Smooth muscle cell of the brain vasculature (primary cell): Measurements from ENCODE around the gene USP32.
"Not testable (repeated sequence)": the region's sequence is repeated elsewhere in the genome, so short reads cannot be mapped to it uniquely, and the experiment has no call there.

ENCODE experiments used
- DNase-seq: peaks from one replicate; pipeline ENCODE4 v3.0.0-alpha.2; 2012; ENCODE audit warnings: low read depth, low spot score

USP32 gene

DNA sequence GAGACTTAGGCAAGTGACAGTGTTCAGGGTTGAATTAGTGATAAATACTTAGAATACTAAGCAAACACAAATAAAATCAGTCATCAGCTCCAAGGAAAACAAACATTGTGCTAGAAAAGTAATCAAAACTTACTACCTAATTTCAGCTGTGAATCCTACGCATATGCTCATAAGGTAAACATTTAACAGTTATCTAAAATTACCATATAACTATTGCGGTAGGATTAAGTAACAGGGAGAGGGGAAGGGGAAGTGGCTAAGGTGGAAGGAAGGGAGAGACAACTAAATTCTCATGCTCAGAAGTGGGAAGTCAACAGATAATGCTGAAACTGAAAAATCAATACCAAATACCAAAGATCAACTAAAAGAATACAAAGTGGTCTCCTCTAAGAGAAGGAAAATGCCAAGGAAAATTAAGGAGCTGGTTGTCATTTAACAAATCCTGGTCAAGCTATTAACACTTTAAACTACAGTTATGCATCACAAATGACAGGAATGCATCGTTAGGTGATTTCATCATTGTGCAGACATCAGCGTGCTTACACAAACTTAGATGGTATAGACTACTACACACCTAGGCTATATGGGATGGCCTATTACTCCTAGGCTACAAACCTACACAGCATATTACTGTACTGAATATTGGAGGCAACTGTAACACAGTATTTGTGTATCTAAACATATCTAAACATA, 20.0 kb downstream of the USP32 start:
- DNase-seq, result no peak

- DNase-seq, result no peak
Observed at GRCh38 chr17:60371416-60371815, 20.5 kb downstream of the USP32 start.

- DNase-seq, result no peak
Observed at GRCh38 chr17:60369727-60370126, 22.2 kb downstream of the USP32 start.

DNA sequence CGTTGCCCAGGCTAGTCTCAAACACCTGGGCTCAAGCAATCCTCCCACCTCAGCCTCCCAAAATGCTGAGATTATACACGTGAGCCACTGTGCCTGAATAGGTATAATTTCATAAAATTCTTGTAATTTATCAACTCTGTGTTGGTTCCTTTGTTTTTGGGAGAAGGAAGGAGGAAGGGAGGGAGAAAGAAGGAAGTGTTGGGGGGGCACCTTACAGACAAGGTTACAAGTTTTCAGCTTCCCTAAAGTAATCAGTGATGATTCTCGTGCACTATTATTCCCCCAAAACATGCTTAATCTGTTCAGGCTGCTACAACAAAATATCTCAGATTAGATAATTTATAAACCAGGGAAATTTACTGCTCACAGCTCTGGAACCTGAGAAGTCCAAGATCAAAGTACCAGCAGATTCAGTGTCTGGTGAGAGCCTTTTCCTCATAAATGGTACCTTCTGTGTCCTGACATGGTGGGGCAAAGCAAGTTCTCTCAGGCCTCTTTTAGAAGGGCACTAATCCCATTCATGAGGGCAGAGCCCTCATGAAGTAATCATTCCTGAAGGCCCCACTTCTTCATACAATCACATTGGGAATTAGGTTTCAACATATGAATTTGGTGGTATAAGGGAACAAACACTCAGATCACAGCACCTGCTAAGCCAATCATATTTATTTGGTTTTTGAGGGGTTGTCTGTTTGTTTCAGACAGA, 28.1 kb downstream of the USP32 start:
- DNase-seq, result no peak

- DNase-seq, result no peak
Observed at GRCh38 chr17:60362329-60362728, 29.6 kb downstream of the USP32 start.

DNA sequence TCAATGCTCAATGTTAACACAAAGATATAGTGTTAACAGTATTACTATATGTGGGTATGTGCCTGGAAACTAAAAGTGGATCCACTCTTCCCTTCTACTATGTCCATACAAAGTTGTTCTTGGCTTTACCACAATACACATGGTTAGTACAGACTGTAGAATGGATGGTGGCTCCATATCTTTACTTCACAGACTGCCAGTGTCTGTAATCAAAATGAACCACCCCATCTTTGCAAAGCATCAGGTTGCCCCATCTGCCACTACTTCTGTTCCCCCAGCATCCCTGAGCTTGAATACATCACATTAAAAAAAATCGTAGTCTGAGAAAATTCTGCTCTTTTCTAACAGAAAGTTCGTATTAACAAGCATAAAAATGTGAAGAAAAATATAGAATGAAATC, 30.0 kb downstream of the USP32 start:
- DNase-seq, result no peak

GRCh38 chr17:60359415-60359814, 32.5 kb downstream of the USP32 start:
- DNase-seq, result no peak

DNA sequence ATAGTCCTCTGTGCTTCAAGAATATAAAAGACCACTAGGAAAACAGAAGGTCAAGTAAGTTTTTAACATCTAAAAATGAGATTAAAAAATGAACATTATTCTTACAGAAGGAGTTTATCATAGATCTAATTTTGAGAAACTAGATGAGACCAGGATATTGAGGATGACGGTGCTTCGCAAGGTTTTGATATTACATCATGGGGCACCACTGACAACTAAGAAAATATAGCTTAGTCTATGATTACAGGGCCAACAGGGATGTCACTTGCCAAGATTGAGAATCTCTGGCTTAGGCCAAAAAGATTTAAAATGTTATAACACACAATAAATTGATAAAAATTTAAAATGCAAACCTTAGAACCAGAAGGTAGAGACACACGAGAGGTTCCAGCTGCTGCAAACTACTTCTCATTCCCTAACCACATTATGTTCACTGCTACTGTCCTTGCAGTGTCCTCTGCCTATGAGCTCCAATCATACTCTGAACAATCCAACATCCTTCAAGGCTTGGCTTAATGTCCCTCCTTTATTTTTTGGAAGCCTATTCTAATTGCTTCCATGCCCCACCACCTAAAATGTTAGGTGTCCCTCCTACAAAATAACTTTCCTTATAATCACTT, 33.2 kb downstream of the USP32 start:
- DNase-seq, result no peak

- DNase-seq, result no peak
Observed at GRCh38 chr17:60356940-60357339, 35.0 kb downstream of the USP32 start.

DNA sequence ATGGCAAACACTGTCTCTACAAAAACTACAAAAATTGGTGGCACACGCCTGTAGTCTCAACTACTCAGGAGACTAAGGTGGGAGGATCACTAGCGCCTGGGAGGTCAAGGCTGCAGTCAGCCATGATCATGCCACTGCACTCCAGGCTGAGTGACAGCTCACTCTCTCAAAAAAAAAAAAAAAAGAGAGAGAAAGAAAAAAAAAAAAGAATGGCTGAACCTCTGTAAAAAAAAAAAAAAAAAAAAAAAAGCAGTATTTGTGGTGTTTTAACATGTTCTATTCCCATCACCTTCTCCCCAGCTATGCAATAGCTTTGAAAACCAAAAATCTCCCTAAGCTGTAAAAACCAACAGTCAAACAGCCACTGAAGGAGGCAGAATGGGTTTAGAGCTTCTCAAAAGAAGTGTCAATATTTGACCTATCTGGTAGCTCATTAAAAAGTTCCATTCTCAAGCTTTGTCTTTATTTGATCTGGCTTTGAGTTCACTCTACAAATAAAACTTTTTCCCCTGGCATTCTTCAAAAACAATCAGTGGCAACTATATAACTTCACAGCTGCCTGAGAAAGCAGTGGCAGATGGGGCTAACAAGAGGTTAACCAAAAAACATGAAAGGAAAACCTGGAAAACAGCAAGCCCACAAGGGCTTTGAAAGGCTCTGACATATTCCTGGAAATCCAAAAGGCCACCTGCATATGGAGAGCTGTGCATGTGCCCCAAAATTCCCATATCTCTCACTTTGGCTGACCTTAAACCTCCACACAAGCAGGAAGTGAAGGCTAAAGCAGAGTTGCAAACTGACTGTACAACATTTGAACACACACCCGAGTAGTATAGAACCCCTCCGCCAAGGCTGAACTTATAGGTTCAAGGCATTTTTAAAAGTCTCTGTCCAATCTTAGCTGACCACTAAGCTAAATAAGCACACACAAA, 36.0 kb downstream of the USP32 start:
- DNase-seq, result no peak

- DNase-seq, result peak; percentile 69
Observed at GRCh38 chr17:60354223-60354622, 37.7 kb downstream of the USP32 start.

GRCh38 chr17:60353773-60354172, 38.2 kb downstream of the USP32 start:
- DNase-seq, result no peak

DNA sequence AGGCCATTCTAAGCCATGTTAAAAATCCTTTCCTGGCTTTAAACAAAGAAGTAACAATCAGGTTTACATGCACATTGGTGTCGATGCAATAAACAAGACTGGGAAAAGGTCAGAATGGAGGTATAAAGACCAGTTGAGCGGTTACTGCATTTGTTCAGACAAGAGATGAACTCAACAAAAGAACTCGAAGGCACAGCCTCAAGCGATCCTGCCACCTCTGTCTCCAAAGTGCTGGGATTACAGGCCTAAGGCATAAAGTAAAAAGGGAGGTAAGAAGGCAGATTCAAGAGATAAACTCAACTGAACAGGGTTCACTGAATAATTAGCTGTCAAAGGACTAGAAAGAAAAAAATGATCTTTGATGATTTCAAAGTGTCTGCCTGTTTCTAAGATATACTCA, 39.4 kb downstream of the USP32 start:
- no peak for DNase-seq

DNA sequence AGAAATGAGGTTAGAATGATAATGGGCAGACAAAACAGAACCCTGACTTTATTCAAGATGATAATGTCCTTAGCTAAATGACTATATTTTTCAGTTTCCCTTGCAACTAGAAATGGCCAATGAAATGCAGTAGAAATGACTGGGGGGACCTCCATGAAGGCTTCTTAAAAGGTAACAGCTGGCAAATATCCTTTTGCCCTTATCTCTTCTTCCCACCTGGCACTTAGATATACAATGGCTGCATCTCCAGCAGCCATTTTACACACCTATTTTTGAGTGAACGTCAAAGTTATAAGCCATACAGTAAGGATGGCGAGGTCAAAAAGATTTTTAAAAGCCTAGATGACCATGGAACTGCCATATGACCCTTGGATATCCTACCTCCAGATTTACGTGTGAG, 39.9 kb downstream of the USP32 start:
- no peak for DNase-seq

- no peak for DNase-seq
Observed at GRCh38 chr17:60351012-60351695, 40.8 kb downstream of the USP32 start.

DNA sequence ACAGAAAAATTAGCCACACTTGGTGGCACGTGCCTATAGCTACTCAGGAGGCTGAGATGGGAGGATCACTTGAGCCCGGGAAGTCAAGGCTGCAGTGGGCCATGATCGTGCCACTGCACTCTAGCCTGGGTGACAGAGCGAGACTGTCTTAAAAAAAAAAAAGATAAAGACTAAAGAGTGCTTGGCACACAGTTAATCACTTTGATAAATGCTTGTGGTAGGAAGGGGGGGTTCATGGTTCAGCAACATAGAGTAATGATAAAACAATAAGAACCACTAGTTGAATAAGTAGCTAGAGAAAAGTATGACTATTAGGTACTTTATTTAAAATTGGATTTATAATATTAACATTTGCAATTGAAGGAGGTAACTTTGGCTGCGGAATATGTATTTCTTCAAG, 43.3 kb downstream of the USP32 start:
- no peak for DNase-seq

GRCh38 chr17:60345233-60345632, 46.7 kb downstream of the USP32 start:
- no peak for DNase-seq

- not testable (repeated sequence) for DNase-seq
Observed at GRCh38 chr17:60342492-60342891, 49.4 kb downstream of the USP32 start.

DNA sequence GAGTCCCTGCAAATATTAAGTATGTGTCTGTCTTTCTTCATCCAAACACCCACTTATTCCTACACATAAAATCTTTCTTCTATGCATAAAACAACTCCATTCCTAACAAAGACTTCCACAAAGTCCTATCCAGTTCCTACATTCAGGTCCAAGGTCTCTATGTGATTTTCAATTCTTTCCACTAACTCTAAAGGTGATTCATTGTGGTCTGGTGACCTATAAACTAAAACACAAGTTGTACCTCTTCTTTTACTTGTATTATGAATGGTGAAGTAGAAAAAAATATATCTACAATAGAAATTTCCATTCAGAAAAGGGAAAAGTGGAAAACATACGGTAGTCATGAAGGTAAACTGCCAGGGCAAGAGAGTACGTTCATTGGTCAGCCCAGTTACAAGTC, 56.6 kb downstream of the USP32 start:
- no peak for DNase-seq

DNA sequence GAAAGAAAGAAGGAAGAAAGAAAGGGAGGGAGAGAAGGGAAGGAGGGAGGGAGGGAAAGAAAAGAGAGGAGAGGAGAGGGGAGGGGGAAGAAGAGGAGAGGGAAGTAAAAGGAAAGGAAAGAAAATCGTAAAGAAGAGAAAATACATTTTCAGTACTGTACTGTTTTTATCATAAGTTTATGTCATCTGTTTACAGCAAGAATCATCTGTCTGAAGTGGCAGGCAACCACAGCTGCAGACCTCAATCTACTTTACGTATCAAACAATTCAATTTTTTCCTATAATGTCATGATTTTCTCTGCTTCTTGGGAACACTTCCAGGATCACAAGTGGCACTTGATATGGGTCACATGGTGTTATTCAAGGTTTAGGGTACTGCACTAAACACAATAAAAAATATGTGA, 58.3 kb downstream of the USP32 start:
- DNase-seq, result no peak

DNA sequence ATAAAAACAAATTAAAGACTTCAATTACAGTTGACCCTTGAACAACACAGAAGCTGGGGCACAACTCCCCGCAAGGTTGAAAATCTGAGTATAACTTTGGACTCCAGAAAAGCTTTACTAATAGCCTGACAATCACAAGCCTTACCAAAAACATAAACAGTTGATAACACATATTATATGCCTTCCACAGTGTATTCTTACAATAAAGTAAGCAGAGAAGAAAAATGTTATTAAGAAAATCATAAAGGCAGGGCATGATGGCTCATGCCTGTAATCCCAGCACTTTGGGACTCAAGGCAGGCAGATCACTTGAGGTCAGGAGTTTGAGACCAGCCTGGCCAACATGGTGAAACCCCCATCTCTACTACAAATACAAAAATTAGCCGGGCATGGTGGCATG, 58.9 kb downstream of the USP32 start:
- DNase-seq, result not testable (repeated sequence)
